SK-N-SH (cell line): ENCODE data around the gene THUMPD3. TPM values are rescaled to one million over a fixed set of nuclear protein-coding genes. Genes with fewer than 3 reads are reported as not detected.

ENCODE experiments used
- CTCF ChIA-PET: fragments of 300-600, 350-600 bp; formaldehyde crosslinking; extraction: SDS; loops from one replicate; lab custom pipeline; 2021; lab: Yijun Ruan, JAX
- POLR2A ChIA-PET: fragments of 350-600 bp; sonication (Branson Sonifier 250); formaldehyde crosslinking; extraction: SDS; loops from one replicate; lab custom pipeline; 2020; ENCODE audit warnings: antibody characterized with exemption, inconsistent platforms; lab: Yijun Ruan, JAX
- DNase-seq: peaks from one replicate; pipeline ENCODE4 v3.0.0; 2012
- H2AFZ ChIP-seq: fragments of 200-600 bp; sonication (generic); 2 replicates; pipeline ENCODE4 v1.8.1; 2016; ENCODE audit warnings: antibody characterized with exemption, mild to moderate bottlenecking, low read depth
- H3F3A ChIP-seq: fragments of 200-600 bp; sonication (generic); replicated peaks from 2 replicates; pipeline ENCODE3; 2016; ENCODE audit warnings: antibody characterized with exemption, mild to moderate bottlenecking; ENCODE audit not compliant: insufficient read depth
- H3K27ac ChIP-seq, 2 experiments: fragments of 200-500 bp in 1 of 2; fragments of 200-600 bp in 1 of 2; sonication (Bioruptor generic) in 1 of 2; sonication (generic), shearing (Covaris generic) in 1 of 2; 2 replicates each; pipeline versions ENCODE4 v1.5.1 to v1.6.1; 2014 to 2016; ENCODE audit warnings: low read depth in 2 of 2, inconsistent platforms in 1 of 2, low read length in 1 of 2, mild to moderate bottlenecking in 1 of 2, mixed read lengths in 1 of 2
- H3K27me3 ChIP-seq: fragments of 200-600 bp; sonication (generic), shearing (Covaris generic); 2 replicates; pipeline ENCODE4 v1.6.1; 2016; ENCODE audit warnings: mixed run types; ENCODE audit not compliant: insufficient read depth
- H3K36me3 ChIP-seq, 2 experiments: fragments of 200-500 bp in 1 of 2; fragments of 200-600 bp in 1 of 2; sonication (Bioruptor generic) in 1 of 2; sonication (generic) in 1 of 2; replicated peaks in 1 of 2; 2 replicates each; pipeline versions ENCODE3 to v1.5.1; 2014 to 2016; ENCODE audit warnings: low read length in 1 of 2, mild to moderate bottlenecking in 1 of 2; ENCODE audit not compliant: insufficient read depth in 2 of 2, control insufficient read depth in 1 of 2
- H3K4me1 ChIP-seq, 2 experiments: fragments of 200-500 bp in 1 of 2; fragments of 200-600 bp in 1 of 2; sonication (Bioruptor generic) in 1 of 2; sonication (generic), shearing (Covaris generic) in 1 of 2; 2 replicates each; pipeline versions ENCODE4 v1.5.1 to v1.6.1; 2014 to 2016; ENCODE audit warnings: low read depth in 1 of 2, low read length in 1 of 2, mixed run types in 1 of 2; ENCODE audit not compliant: insufficient read depth in 2 of 2, control insufficient read depth in 1 of 2
- H3K4me2 ChIP-seq: fragments of 200-600 bp; sonication (generic), shearing (Covaris generic); 2 replicates; pipeline ENCODE4 v1.6.1; 2017; ENCODE audit warnings: mixed run types
- H3K4me3 ChIP-seq, 2 experiments: fragments of 200-500 bp in 1 of 2; fragments of 200-600 bp in 1 of 2; sonication (Bioruptor generic) in 1 of 2; sonication (generic), shearing (Covaris generic) in 1 of 2; 2 replicates each; pipeline versions ENCODE4 v1.5.1 to v1.8.1; 2014 to 2016; ENCODE audit warnings: low read depth in 2 of 2, inconsistent platforms in 1 of 2, low read length in 1 of 2, mild to moderate bottlenecking in 1 of 2, mixed read lengths in 1 of 2, moderate library complexity in 1 of 2
- H3K79me2 ChIP-seq: fragments of 200-600 bp; sonication (generic); 2 replicates; pipeline ENCODE4 v1.8.1; 2017; ENCODE audit warnings: mild to moderate bottlenecking; ENCODE audit not compliant: insufficient read depth
- H3K9ac ChIP-seq: fragments of 200-600 bp; sonication (generic); 2 replicates; pipeline ENCODE4 v1.6.1; 2017; ENCODE audit warnings: mixed run types
- H3K9me2 ChIP-seq: fragments of 200-600 bp; sonication (generic); 2 replicates; pipeline ENCODE4 v1.6.1; 2017; ENCODE audit warnings: mixed run types
- H3K9me3 ChIP-seq: fragments of 200-600 bp; sonication (generic); 2 replicates; pipeline ENCODE4 v1.6.1; 2017; ENCODE audit warnings: mixed run types, mild to moderate bottlenecking, moderate library complexity
- H4K20me1 ChIP-seq: fragments of 200-600 bp; sonication (generic); 2 replicates; pipeline ENCODE4 v1.6.1; 2017; ENCODE audit warnings: mild to moderate bottlenecking, mixed run types; ENCODE audit not compliant: insufficient read depth
- ELF1 ChIP-seq: IDR thresholded peaks from 2 replicates; pipeline ENCODE4 v1.4.0; 2012
- EP300 ChIP-seq, 2 experiments: IDR thresholded peaks; 2 replicates each; pipeline versions ENCODE4 v1.4.0 to v1.6.1; 2012; ENCODE audit warnings: borderline replicate concordance in 1 of 2, low read depth in 1 of 2, low read length in 1 of 2
- EZH2phosphoT487 ChIP-seq: fragments of 200-600 bp; sonication (generic); IDR thresholded peaks from 2 replicates; pipeline ENCODE4 v1.6.1; 2017; ENCODE audit warnings: low read depth, mixed run types, mild to moderate bottlenecking, antibody characterized with exemption, moderate library complexity, borderline replicate concordance
- FOXJ3 ChIP-seq: sonication (generic); formaldehyde crosslinking; IDR thresholded peaks from 2 replicates; pipeline ENCODE4 v1.5.1; 2020; ENCODE audit warnings: mild to moderate bottlenecking, missing genetic modification reagents
- GATA2 ChIP-seq: sonication (generic); formaldehyde crosslinking; IDR thresholded peaks from 2 replicates; pipeline ENCODE4 v1.5.0; 2020; ENCODE audit warnings: mild to moderate bottlenecking, missing genetic modification reagents
- JUND ChIP-seq: IDR thresholded peaks from 2 replicates; pipeline ENCODE4 v1.4.0; 2012
- MEF2A ChIP-seq: IDR thresholded peaks from 2 replicates; pipeline ENCODE4 v1.4.0; 2012; ENCODE audit warnings: low read depth, borderline replicate concordance
- MXI1 ChIP-seq: IDR thresholded peaks from 2 replicates; pipeline ENCODE4 v1.6.1; 2012; ENCODE audit warnings: mild to moderate bottlenecking, low read depth, low read length, improper control_type of control experiment
- RFX5 ChIP-seq: IDR thresholded peaks from 2 replicates; pipeline ENCODE4 v1.6.1; 2012; ENCODE audit warnings: mild to moderate bottlenecking, improper control_type of control experiment, low read length
- TAF1 ChIP-seq: IDR thresholded peaks from 2 replicates; pipeline ENCODE4 v1.6.1; 2012; ENCODE audit warnings: low read depth, mild to moderate bottlenecking, low read length, moderate library complexity, borderline replicate concordance
- TCF12 ChIP-seq: IDR thresholded peaks from 2 replicates; pipeline ENCODE4 v1.4.0; 2012
- YY1 ChIP-seq: IDR thresholded peaks from 2 replicates; pipeline ENCODE4 v1.4.0; 2012; ENCODE audit warnings: low read depth, mild to moderate bottlenecking
- WGBS: methylation state at CpG from one replicate; pipeline ENCODE4 v1.1.6; 2017; ENCODE audit warnings: low lambda C conversion rate; 5-methylcytosine and 5-hydroxymethylcytosine counted together
- polyA plus RNA-seq, 3 experiments: library from polyadenylated mRNA; depleted of rRNA; stranded (reverse); fragments of >200 nt; gene quantifications; 2 replicates each; pipeline ENCODE4 v1.2.3, GENCODE V29; 2012
- TF ChIP-seq, protein P1 (sequence below): IDR thresholded peaks from 2 replicates; pipeline ENCODE4 v1.4.0; 2012; ENCODE audit warnings: low read depth, borderline replicate concordance
- TF ChIP-seq, protein P2 (sequence below): IDR thresholded peaks from 2 replicates; pipeline ENCODE4; 2012
- TF ChIP-seq, protein P3 (sequence below): IDR thresholded peaks from 2 replicates; pipeline ENCODE4 v1.4.0; 2012; ENCODE audit warnings: low read depth
- TF ChIP-seq, protein P4 (sequence below): fragments of 200-600 bp; sonication (generic); IDR thresholded peaks from 2 replicates; pipeline ENCODE4 v1.6.1; 2017; ENCODE audit warnings: antibody characterized with exemption, mild to moderate bottlenecking, moderate library complexity
- TF ChIP-seq, protein P5 (sequence below): IDR thresholded peaks from 2 replicates; pipeline ENCODE4 v1.4.0; 2012; ENCODE audit warnings: low read depth, borderline replicate concordance

Gene THUMPD3
- polyA plus RNA-seq, 1 of the 3 experiments (the other 2 are of a cell fraction) = 27.1 TPM

DNA sequence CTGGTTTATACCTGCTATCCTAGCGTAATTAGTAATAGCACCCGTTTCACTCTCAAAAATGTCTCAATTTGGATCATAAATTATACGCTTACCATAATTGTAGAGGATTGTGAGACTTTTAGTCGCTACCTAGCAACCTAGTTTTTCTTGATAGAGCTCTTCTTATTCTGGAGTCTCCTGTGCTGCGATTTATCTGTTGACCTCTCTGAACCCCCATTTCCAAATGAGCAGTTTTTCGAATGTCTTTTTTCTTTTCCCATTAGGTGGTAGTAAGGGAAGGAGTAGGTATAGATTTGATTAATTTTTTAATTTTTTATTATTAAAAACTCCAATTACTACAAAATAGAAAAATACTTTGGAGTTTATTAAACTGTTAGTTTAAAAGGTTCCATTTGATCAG is 45.2 kb downstream of the THUMPD3 start:
- H3K4me2 ChIP-seq = no peak overlapping the region
- H3K79me2 ChIP-seq = peaks cover 100% of the 10 kb centered on the region
- no peak overlapping the region for H3K9ac ChIP-seq
- ChIA-PET POLR2A (interaction anchor here (0.9 kb wide), 1 partner anchor 8 kb away, joined by 3 read pairs; no protein-coding TSS in a partner anchor), CTCF (no interaction called here)
- 94% methylated on average over 6 of the region's 6 CpGs for WGBS
- peak overlapping the region in 1 of 2 experiments; percentile 16; a peak in 2 of 4 replicates for H3K27ac ChIP-seq
- H3K27me3 ChIP-seq = no peaks in the 10 kb centered on the region
- peaks cover 4 to 22% of the 10 kb centered on the region in 2 experiments for H3K36me3 ChIP-seq
- no peak for DNase-seq
- TF ChIP-seq RFX5 = no peak
- TF ChIP-seq, protein P1, sequence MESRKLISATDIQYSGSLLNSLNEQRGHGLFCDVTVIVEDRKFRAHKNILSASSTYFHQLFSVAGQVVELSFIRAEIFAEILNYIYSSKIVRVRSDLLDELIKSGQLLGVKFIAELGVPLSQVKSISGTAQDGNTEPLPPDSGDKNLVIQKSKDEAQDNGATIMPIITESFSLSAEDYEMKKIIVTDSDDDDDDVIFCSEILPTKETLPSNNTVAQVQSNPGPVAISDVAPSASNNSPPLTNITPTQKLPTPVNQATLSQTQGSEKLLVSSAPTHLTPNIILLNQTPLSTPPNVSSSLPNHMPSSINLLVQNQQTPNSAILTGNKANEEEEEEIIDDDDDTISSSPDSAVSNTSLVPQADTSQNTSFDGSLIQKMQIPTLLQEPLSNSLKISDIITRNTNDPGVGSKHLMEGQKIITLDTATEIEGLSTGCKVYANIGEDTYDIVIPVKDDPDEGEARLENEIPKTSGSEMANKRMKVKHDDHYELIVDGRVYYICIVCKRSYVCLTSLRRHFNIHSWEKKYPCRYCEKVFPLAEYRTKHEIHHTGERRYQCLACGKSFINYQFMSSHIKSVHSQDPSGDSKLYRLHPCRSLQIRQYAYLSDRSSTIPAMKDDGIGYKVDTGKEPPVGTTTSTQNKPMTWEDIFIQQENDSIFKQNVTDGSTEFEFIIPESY = no peak
- TF ChIP-seq, protein P2, sequence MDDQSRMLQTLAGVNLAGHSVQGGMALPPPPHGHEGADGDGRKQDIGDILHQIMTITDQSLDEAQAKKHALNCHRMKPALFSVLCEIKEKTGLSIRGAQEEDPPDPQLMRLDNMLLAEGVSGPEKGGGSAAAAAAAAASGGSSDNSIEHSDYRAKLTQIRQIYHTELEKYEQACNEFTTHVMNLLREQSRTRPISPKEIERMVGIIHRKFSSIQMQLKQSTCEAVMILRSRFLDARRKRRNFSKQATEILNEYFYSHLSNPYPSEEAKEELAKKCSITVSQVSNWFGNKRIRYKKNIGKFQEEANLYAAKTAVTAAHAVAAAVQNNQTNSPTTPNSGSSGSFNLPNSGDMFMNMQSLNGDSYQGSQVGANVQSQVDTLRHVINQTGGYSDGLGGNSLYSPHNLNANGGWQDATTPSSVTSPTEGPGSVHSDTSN = no peak
- TF ChIP-seq TAF1 = no peak
- no peak for TF ChIP-seq TCF12
- TF ChIP-seq, protein P3, sequence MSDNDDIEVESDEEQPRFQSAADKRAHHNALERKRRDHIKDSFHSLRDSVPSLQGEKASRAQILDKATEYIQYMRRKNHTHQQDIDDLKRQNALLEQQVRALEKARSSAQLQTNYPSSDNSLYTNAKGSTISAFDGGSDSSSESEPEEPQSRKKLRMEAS = no peak
- no peak for TF ChIP-seq ELF1
- TF ChIP-seq YY1 = no peak
- no peak overlapping the region for H2AFZ ChIP-seq
- no peaks in the 10 kb centered on the region for H3K9me3 ChIP-seq
- peaks cover 100% of the 10 kb centered on the region for H4K20me1 ChIP-seq
- H3K9me2 ChIP-seq = no peaks in the 10 kb centered on the region
- peaks cover 20 to 35% of the 10 kb centered on the region in 2 experiments for H3K4me1 ChIP-seq
- peaks cover 23% of the 10 kb centered on the region for H3F3A ChIP-seq
- no peak overlapping the region for H3K4me3 ChIP-seq

DNA sequence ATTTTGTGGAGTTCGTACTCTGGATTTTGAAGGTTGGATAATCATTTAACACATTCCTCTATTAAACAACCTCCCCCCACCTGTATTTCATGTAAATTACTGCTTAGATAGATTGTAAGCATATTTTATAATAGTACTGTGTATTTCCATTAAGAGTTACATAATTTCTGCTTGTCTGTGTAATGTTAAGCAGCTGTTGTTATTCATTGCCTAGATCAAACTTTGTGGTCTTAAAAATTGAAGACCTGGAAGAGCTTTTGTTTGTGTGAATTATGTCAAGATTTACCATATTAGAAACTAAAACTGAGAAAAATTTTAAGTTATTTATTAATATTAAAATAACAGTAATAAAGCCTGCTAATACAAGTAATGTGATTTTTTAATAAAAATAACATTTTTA is 45.7 kb downstream of the THUMPD3 start:
- peaks cover 2 to 22% of the 10 kb centered on the region in 2 experiments for H3K36me3 ChIP-seq
- ChIA-PET POLR2A (interaction anchor here (0.9 kb wide), 1 partner anchor 9 kb away, joined by 3 read pairs; no protein-coding TSS in a partner anchor), CTCF (no interaction called here)
- peaks cover 22% of the 10 kb centered on the region for H3F3A ChIP-seq
- 95% methylated on average over 1 of the region's 1 CpG for WGBS
- peak overlapping the region in 1 of 2 experiments; percentile 16; a peak in 1 of 4 replicates for H3K27ac ChIP-seq
- peaks cover 15 to 30% of the 10 kb centered on the region in 2 experiments for H3K4me1 ChIP-seq
- no peaks in the 10 kb centered on the region for H3K9me2 ChIP-seq
- no peak overlapping the region for H3K9ac ChIP-seq
- DNase-seq = no peak
- H3K27me3 ChIP-seq = no peaks in the 10 kb centered on the region
- H2AFZ ChIP-seq = no peak overlapping the region
- H3K4me2 ChIP-seq = no peak overlapping the region
- peaks cover 100% of the 10 kb centered on the region for H3K79me2 ChIP-seq
- H3K9me3 ChIP-seq = no peaks in the 10 kb centered on the region
- H4K20me1 ChIP-seq = peaks cover 100% of the 10 kb centered on the region
- H3K4me3 ChIP-seq = no peak overlapping the region
- TF ChIP-seq EZH2phosphoT487 (no peak), JUND (no peak), GATA2 (no peak), MEF2A (no peak), RFX5 (no peak), MXI1 (no peak), FOXJ3 (CRISPR knock-in tag) (no peak), EP300 (IDR thresholded peaks at IDR 0.05; ENCODE audit: borderline replicate concordance in 1 of 2, low read depth in 1 of 2, low read length in 1 of 2) (no peak)
- TF ChIP-seq, protein P2 = no peak
- TF ChIP-seq, protein P1 = no peak
- TF ChIP-seq, protein P4, sequence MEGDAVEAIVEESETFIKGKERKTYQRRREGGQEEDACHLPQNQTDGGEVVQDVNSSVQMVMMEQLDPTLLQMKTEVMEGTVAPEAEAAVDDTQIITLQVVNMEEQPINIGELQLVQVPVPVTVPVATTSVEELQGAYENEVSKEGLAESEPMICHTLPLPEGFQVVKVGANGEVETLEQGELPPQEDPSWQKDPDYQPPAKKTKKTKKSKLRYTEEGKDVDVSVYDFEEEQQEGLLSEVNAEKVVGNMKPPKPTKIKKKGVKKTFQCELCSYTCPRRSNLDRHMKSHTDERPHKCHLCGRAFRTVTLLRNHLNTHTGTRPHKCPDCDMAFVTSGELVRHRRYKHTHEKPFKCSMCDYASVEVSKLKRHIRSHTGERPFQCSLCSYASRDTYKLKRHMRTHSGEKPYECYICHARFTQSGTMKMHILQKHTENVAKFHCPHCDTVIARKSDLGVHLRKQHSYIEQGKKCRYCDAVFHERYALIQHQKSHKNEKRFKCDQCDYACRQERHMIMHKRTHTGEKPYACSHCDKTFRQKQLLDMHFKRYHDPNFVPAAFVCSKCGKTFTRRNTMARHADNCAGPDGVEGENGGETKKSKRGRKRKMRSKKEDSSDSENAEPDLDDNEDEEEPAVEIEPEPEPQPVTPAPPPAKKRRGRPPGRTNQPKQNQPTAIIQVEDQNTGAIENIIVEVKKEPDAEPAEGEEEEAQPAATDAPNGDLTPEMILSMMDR = no peak
- TF ChIP-seq, protein P5, sequence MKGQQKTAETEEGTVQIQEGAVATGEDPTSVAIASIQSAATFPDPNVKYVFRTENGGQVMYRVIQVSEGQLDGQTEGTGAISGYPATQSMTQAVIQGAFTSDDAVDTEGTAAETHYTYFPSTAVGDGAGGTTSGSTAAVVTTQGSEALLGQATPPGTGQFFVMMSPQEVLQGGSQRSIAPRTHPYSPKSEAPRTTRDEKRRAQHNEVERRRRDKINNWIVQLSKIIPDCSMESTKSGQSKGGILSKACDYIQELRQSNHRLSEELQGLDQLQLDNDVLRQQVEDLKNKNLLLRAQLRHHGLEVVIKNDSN = no peak
